Activated CD8-positive, alpha-beta memory T cell treated with anti-CD3 and anti-CD28 coated beads for 36 hours (primary cell): ENCODE results near the gene FGGY. TPM values are rescaled to one million over a fixed set of nuclear protein-coding genes. Genes with fewer than 3 reads are reported as not detected.
"Not testable (repeated sequence)": the region's sequence is repeated elsewhere in the genome, so short reads cannot be mapped to it uniquely, and the experiment has no call there.

Experiments used
- CTCF ChIA-PET: fragments of 350-600 bp; sonication (Branson Sonifier 250); formaldehyde crosslinking; loops from one replicate; lab custom pipeline; 2021; ENCODE audit warnings: antibody characterized with exemption; lab: Charles Lee
- POLR2A ChIA-PET: fragments of 350-600 bp; sonication (Branson Sonifier 250); formaldehyde crosslinking; loops from one replicate; lab custom pipeline; 2021; ENCODE audit warnings: antibody characterized with exemption; lab: Charles Lee
- total RNA-seq, 2 experiments: library from RNA; stranded (reverse); gene quantifications; one replicate each; pipeline ENCODE4 v1.2.3, GENCODE V29; 2021

FGGY gene
- total RNA-seq, 2 experiments from 2014 or later, result 8.9 to 9.7 TPM

- POLR2A ChIA-PET, CTCF ChIA-PET: not testable (repeated sequence)
These were observed 414.0 kb downstream of the FGGY start for GRCh38 chr1:59710920-59711319.

GRCh38 chr1:59714219-59714618 lies 417.3 kb downstream of the FGGY start:
- CTCF ChIA-PET, result interaction anchor here (1.1 to 1.4 kb wide), 2 partner anchors 11 to 46 kb away, joined by 3 read pairs; no protein-coding TSS in a partner anchor
- POLR2A ChIA-PET, result no interaction called here

GRCh38 chr1:59714966-59715365 lies 418.1 kb downstream of the FGGY start:
- ChIA-PET CTCF (interaction anchor here (1.0 to 1.4 kb wide), 2 partner anchors 11 to 974 kb away, joined by 3 to 4 read pairs; no protein-coding TSS in a partner anchor), POLR2A (no interaction called here)

GRCh38 chr1:59716832-59717231 lies 419.9 kb downstream of the FGGY start:
- CTCF ChIA-PET, result no interaction called here

GRCh38 chr1:59718064-59718988 lies 421.4 kb downstream of the FGGY start:
- CTCF ChIA-PET, result interaction anchor here (1.6 kb wide), 1 partner anchor 19 kb away, joined by 6 read pairs; no protein-coding TSS in a partner anchor
- POLR2A ChIA-PET, result no interaction called here

More at GRCh38 chr1:59716832-59717231, 419.9 kb downstream of the FGGY start:
- POLR2A ChIA-PET, result no interaction called here

- CTCF ChIA-PET, result interaction anchor here (1.6 kb wide), 1 partner anchor 20 kb away, joined by 6 read pairs; no protein-coding TSS in a partner anchor
These were observed 422.1 kb downstream of the FGGY start for GRCh38 chr1:59718989-59719360.

GRCh38 chr1:59720326-59721115 lies 423.6 kb downstream of the FGGY start:
- CTCF ChIA-PET, result no interaction called here
- POLR2A ChIA-PET, result no interaction called here

More at GRCh38 chr1:59718989-59719360, 422.1 kb downstream of the FGGY start:
- POLR2A ChIA-PET, result no interaction called here

GRCh38 chr1:59730302-59730701 lies 433.4 kb downstream of the FGGY start:
- CTCF ChIA-PET, result no interaction called here
- POLR2A ChIA-PET, result no interaction called here

GRCh38 chr1:59730759-59731478 lies 434.0 kb downstream of the FGGY start:
- ChIA-PET POLR2A (no interaction called here), CTCF (interaction anchor here (1.1 kb wide), 1 partner anchor 61 kb away, joined by 3 read pairs; no protein-coding TSS in a partner anchor)

- CTCF ChIA-PET, result interaction anchor here (1.1 to 1.4 kb wide), 2 partner anchors 28 to 61 kb away, joined by 3 read pairs; no protein-coding TSS in a partner anchor
- POLR2A ChIA-PET, result no interaction called here
These were observed 434.7 kb downstream of the FGGY start for GRCh38 chr1:59731591-59731990.

- CTCF ChIA-PET, result interaction anchor here (1.4 kb wide), 1 partner anchor 27 kb away, joined by 3 read pairs; no protein-coding TSS in a partner anchor
- POLR2A ChIA-PET, result no interaction called here
These were observed 435.5 kb downstream of the FGGY start for GRCh38 chr1:59732214-59732955.

- ChIA-PET CTCF (interaction anchor here (1.2 kb wide), 1 partner anchor 26 kb away, joined by 3 read pairs; no protein-coding TSS in a partner anchor), POLR2A (no interaction called here)
These were observed 436.7 kb downstream of the FGGY start for GRCh38 chr1:59733443-59734141.

- CTCF ChIA-PET, POLR2A ChIA-PET: not testable (repeated sequence)
These were observed 439.0 kb downstream of the FGGY start for GRCh38 chr1:59735927-59736326.

- CTCF ChIA-PET, result no interaction called here
- POLR2A ChIA-PET, result no interaction called here
These were observed 439.9 kb downstream of the FGGY start for GRCh38 chr1:59736744-59737143.

- POLR2A ChIA-PET, result no interaction called here
- CTCF ChIA-PET, result interaction anchor here (2.0 kb wide), 1 partner anchor 21 kb away, joined by 5 read pairs; no protein-coding TSS in a partner anchor
These were observed 440.7 kb downstream of the FGGY start for GRCh38 chr1:59737638-59738037.

- POLR2A ChIA-PET, result no interaction called here
- CTCF ChIA-PET, result interaction anchor here (2.0 kb wide), 1 partner anchor 21 kb away, joined by 5 read pairs; no protein-coding TSS in a partner anchor
These were observed 441.3 kb downstream of the FGGY start for GRCh38 chr1:59738152-59738551.

- POLR2A ChIA-PET, result no interaction called here
- CTCF ChIA-PET, result interaction anchor here (2.0 kb wide), 1 partner anchor 20 kb away, joined by 5 read pairs; no protein-coding TSS in a partner anchor
These were observed 441.7 kb downstream of the FGGY start for GRCh38 chr1:59738591-59739015.
